Astrocyte (in vitro differentiated cells and primary cell): Measurements from ENCODE around the gene FGGY.

ENCODE experiments used
- EZH2 ChIP-seq: IDR thresholded peaks from 2 replicates; pipeline ENCODE4 v1.6.1; 2012; ENCODE audit warnings: mild to moderate bottlenecking, low read length, inconsistent platforms; ENCODE audit not compliant: insufficient read depth
- TF ChIP-seq, protein P1 (sequence below): IDR thresholded peaks from 2 replicates; pipeline ENCODE4 v1.5.1; 2011; ENCODE audit warnings: low read depth, mild to moderate bottlenecking, inconsistent platforms, low read length, moderate library complexity; ENCODE audit not compliant: insufficient read depth

DNA sequence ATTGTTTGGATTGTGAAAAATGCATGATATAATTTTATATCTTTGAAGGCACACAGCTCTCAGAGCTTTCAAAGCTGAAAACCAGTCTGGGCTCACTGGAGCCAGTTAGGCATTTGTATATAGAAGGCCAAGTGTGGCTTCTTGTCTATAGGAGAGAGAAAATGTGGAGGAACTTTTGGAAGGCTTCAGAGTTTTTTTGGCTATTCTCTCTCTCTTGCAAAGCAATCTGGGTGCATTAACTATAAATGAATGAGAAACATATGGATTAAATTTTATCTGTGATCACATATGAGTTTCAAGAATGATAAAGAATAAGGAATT is 301.2 kb downstream of the FGGY start:
- TF ChIP-seq EZH2: no peak
- TF ChIP-seq, protein P1, sequence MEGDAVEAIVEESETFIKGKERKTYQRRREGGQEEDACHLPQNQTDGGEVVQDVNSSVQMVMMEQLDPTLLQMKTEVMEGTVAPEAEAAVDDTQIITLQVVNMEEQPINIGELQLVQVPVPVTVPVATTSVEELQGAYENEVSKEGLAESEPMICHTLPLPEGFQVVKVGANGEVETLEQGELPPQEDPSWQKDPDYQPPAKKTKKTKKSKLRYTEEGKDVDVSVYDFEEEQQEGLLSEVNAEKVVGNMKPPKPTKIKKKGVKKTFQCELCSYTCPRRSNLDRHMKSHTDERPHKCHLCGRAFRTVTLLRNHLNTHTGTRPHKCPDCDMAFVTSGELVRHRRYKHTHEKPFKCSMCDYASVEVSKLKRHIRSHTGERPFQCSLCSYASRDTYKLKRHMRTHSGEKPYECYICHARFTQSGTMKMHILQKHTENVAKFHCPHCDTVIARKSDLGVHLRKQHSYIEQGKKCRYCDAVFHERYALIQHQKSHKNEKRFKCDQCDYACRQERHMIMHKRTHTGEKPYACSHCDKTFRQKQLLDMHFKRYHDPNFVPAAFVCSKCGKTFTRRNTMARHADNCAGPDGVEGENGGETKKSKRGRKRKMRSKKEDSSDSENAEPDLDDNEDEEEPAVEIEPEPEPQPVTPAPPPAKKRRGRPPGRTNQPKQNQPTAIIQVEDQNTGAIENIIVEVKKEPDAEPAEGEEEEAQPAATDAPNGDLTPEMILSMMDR: no peak
